Mononuclear cell (primary cell): ENCODE results near the gene BICD1. TPM values are rescaled to one million over a fixed set of nuclear protein-coding genes. Genes with fewer than 3 reads are reported as not detected.
"Not testable (repeated sequence)": the region's sequence is repeated elsewhere in the genome, so short reads cannot be mapped to it uniquely, and the experiment has no call there.

Source experiments
- H3K27me3 ChIP-seq: 2 replicates; pipeline ENCODE4 v1.6.0; 2011; ENCODE audit warnings: low read length, control low read depth; ENCODE audit not compliant: insufficient read depth
- H3K4me1 ChIP-seq: 2 replicates; pipeline ENCODE4 v1.5.1; 2011; ENCODE audit warnings: mild to moderate bottlenecking, low read length, control low read depth; ENCODE audit not compliant: insufficient read depth
- H3K4me3 ChIP-seq: 2 replicates; pipeline ENCODE4 v1.5.1; 2011; ENCODE audit warnings: mild to moderate bottlenecking, low read length, moderate library complexity
- H3K9me3 ChIP-seq: 2 replicates; pipeline ENCODE4 v1.5.1; 2011; ENCODE audit warnings: low read depth, mild to moderate bottlenecking, control low read depth, low read length
- total RNA-seq: library from RNA; depleted of rRNA; stranded (reverse); fragments of >200 nt; gene quantifications from one replicate; pipeline ENCODE4 v1.2.3, GENCODE V29; 2012

The BICD1 gene
- total RNA-seq, 1 donor: 5.5 TPM

- Histone ChIP-seq H3K4me3 (no peak overlapping the region), H3K27me3 (no peaks in the 10 kb centered on the region), H3K9me3 (no peaks in the 10 kb centered on the region), H3K4me1 (no peaks in the 10 kb centered on the region)
Observed at GRCh38 chr12:32089156-32089555, 17.5 kb upstream of the BICD1 start.

GRCh38 chr12:32089586-32089985 lies 17.1 kb upstream of the BICD1 start:
- Histone ChIP-seq H3K27me3 (no peaks in the 10 kb centered on the region), H3K9me3 (no peaks in the 10 kb centered on the region), H3K4me1 (no peaks in the 10 kb centered on the region), H3K4me3 (no peak overlapping the region)

- no peak overlapping the region for H3K4me3 ChIP-seq
- H3K4me1 ChIP-seq: no peaks in the 10 kb centered on the region
- H3K27me3 ChIP-seq: no peaks in the 10 kb centered on the region
- H3K9me3 ChIP-seq: no peaks in the 10 kb centered on the region
Observed at GRCh38 chr12:32091696-32092095, 15.0 kb upstream of the BICD1 start.

GRCh38 chr12:32098112-32098511 lies 8.5 kb upstream of the BICD1 start:
- Histone ChIP-seq H3K4me1 (no peaks in the 10 kb centered on the region), H3K27me3 (no peaks in the 10 kb centered on the region), H3K9me3 (no peaks in the 10 kb centered on the region), H3K4me3 (no peak overlapping the region)

- H3K4me3 ChIP-seq, H3K27me3 ChIP-seq, H3K9me3 ChIP-seq, H3K4me1 ChIP-seq: not testable (repeated sequence)
Observed at GRCh38 chr12:32099275-32099674, 7.4 kb upstream of the BICD1 start.

- H3K9me3 ChIP-seq: no peaks in the 10 kb centered on the region
- no peak overlapping the region for H3K4me3 ChIP-seq
- no peaks in the 10 kb centered on the region for H3K4me1 ChIP-seq
- H3K27me3 ChIP-seq: no peaks in the 10 kb centered on the region
Observed at GRCh38 chr12:32100361-32100760, 6.3 kb upstream of the BICD1 start.

- H3K9me3 ChIP-seq: no peaks in the 10 kb centered on the region
- H3K4me3 ChIP-seq: no peak overlapping the region
- peaks cover 3% of the 10 kb centered on the region for H3K27me3 ChIP-seq
- H3K4me1 ChIP-seq: no peaks in the 10 kb centered on the region
Observed at GRCh38 chr12:32100888-32101287, 5.8 kb upstream of the BICD1 start.

- Histone ChIP-seq H3K27me3 (peaks cover 3% of the 10 kb centered on the region), H3K9me3 (no peaks in the 10 kb centered on the region), H3K4me1 (peaks cover 6% of the 10 kb centered on the region), H3K4me3 (no peak overlapping the region)
Observed at GRCh38 chr12:32102234-32102633, 4.4 kb upstream of the BICD1 start.

GRCh38 chr12:32104572-32105355 lies 1.9 kb upstream of the BICD1 start:
- Histone ChIP-seq H3K4me1 (peaks cover 16% of the 10 kb centered on the region), H3K27me3 (peaks cover 3% of the 10 kb centered on the region), H3K4me3 (no peak overlapping the region), H3K9me3 (no peaks in the 10 kb centered on the region)

- no peaks in the 10 kb centered on the region for H3K9me3 ChIP-seq
- peak overlapping the region; percentile 83 for H3K4me3 ChIP-seq
- peaks cover 16% of the 10 kb centered on the region for H3K4me1 ChIP-seq
- H3K27me3 ChIP-seq: peaks cover 3% of the 10 kb centered on the region
Observed at GRCh38 chr12:32105986-32106516, 596 bp upstream of the BICD1 start.

GRCh38 chr12:32107359-32108267 lies 966 bp downstream of the BICD1 start:
- Histone ChIP-seq H3K4me1 (peaks cover 16% of the 10 kb centered on the region), H3K27me3 (peaks cover 3% of the 10 kb centered on the region), H3K9me3 (no peaks in the 10 kb centered on the region), H3K4me3 (peak overlapping the region; percentile 83)

- Histone ChIP-seq H3K4me3 (no peak overlapping the region), H3K4me1 (peaks cover 16% of the 10 kb centered on the region), H3K9me3 (no peaks in the 10 kb centered on the region), H3K27me3 (peaks cover 3% of the 10 kb centered on the region)
Observed at GRCh38 chr12:32108787-32109186, 2.1 kb downstream of the BICD1 start.

- Histone ChIP-seq H3K4me3 (no peak overlapping the region), H3K9me3 (no peaks in the 10 kb centered on the region), H3K27me3 (peaks cover 3% of the 10 kb centered on the region), H3K4me1 (peaks cover 17% of the 10 kb centered on the region)
Observed at GRCh38 chr12:32110417-32110816, 3.8 kb downstream of the BICD1 start.

- no peaks in the 10 kb centered on the region for H3K27me3 ChIP-seq
- H3K9me3 ChIP-seq: no peaks in the 10 kb centered on the region
- peaks cover 22% of the 10 kb centered on the region for H3K4me1 ChIP-seq
- no peak overlapping the region for H3K4me3 ChIP-seq
Observed at GRCh38 chr12:32110942-32111341, 4.3 kb downstream of the BICD1 start.

- no peaks in the 10 kb centered on the region for H3K9me3 ChIP-seq
Observed at GRCh38 chr12:32115404-32116104, 8.9 kb downstream of the BICD1 start.

More at GRCh38 chr12:32115404-32116104, 8.9 kb downstream of the BICD1 start:
- Histone ChIP-seq H3K27me3 (no peaks in the 10 kb centered on the region), H3K4me1 (peaks cover 17% of the 10 kb centered on the region), H3K4me3 (no peak overlapping the region)
